HepG2 (cell line): ENCODE results near the gene ARHGDIA. TPM values are rescaled to one million over a fixed set of nuclear protein-coding genes. Genes with fewer than 3 reads are reported as not detected.

ENCODE experiments used
- ATF7-NPFF ChIP-seq: sonication (generic); formaldehyde crosslinking; IDR thresholded peaks from 2 replicates; pipeline ENCODE4 v1.8.1; 2023; ENCODE audit warnings: mild to moderate bottlenecking, low read depth, missing genetic modification reagents, moderate library complexity
- DDIT3 ChIP-seq: sonication (generic); formaldehyde crosslinking; IDR thresholded peaks from 2 replicates; pipeline ENCODE4 v1.4.0; 2020; ENCODE audit warnings: mild to moderate bottlenecking, missing genetic modification reagents
- GATAD1 ChIP-seq: IDR thresholded peaks from 2 replicates; pipeline ENCODE4 v1.6.1; 2016; ENCODE audit warnings: missing genetic modification reagents, missing compliant biosample characterization
- HCFC1 ChIP-seq: fragments of 150-350 bp; IDR thresholded peaks from 2 replicates; pipeline ENCODE4 v1.6.1; 2014; ENCODE audit warnings: low read depth, low read length
- IRF2 ChIP-seq: IDR thresholded peaks from 2 replicates; pipeline ENCODE4 v1.6.1; 2018; ENCODE audit warnings: missing genetic modification reagents, missing compliant biosample characterization
- LBX2 ChIP-seq: sonication (generic); formaldehyde crosslinking; IDR thresholded peaks from 2 replicates; pipeline ENCODE4 v1.5.0; 2020; ENCODE audit warnings: missing genetic modification reagents, mild to moderate bottlenecking, borderline replicate concordance
- MYC ChIP-seq: sonication (generic); formaldehyde crosslinking; IDR thresholded peaks from 2 replicates; pipeline ENCODE4 v1.9.0; 2021; ENCODE audit warnings: missing genetic modification reagents, borderline replicate concordance
- NFAT5 ChIP-seq: sonication (generic); formaldehyde crosslinking; IDR thresholded peaks from 2 replicates; pipeline ENCODE4 v1.4.0; 2020; ENCODE audit warnings: missing genetic modification reagents
- NFYC ChIP-seq: IDR thresholded peaks from 2 replicates; pipeline ENCODE4 v1.6.1; 2016; ENCODE audit warnings: missing genetic modification reagents, missing compliant biosample characterization
- THYN1 ChIP-seq: sonication (generic); formaldehyde crosslinking; IDR thresholded peaks from 2 replicates; pipeline ENCODE4 v1.8.1; 2023; ENCODE audit warnings: low read depth, mild to moderate bottlenecking, moderate library complexity, missing genetic modification reagents, borderline replicate concordance
- ZBTB39 ChIP-seq: sonication (generic); formaldehyde crosslinking; IDR thresholded peaks from 2 replicates; pipeline ENCODE4 v1.5.0; 2020; ENCODE audit warnings: missing genetic modification reagents
- ZHX1 ChIP-seq: sonication (generic); formaldehyde crosslinking; IDR thresholded peaks from 2 replicates; pipeline ENCODE4 v1.8.1; 2022; ENCODE audit warnings: low read depth, mild to moderate bottlenecking, missing genetic modification reagents
- ZMYM3 ChIP-seq: sonication (generic); formaldehyde crosslinking; IDR thresholded peaks from 2 replicates; pipeline ENCODE4 v1.5.1; 2020; ENCODE audit warnings: mild to moderate bottlenecking, missing genetic modification reagents
- ZNF367 ChIP-seq: sonication (generic); formaldehyde crosslinking; IDR thresholded peaks from 2 replicates; pipeline ENCODE4 v1.4.0; 2020; ENCODE audit warnings: missing genetic modification reagents, borderline replicate concordance
- ZNF547 ChIP-seq: sonication (generic); formaldehyde crosslinking; IDR thresholded peaks from 2 replicates; pipeline ENCODE4 v1.5.1; 2020; ENCODE audit warnings: mild to moderate bottlenecking, missing genetic modification reagents
- ZNF766 ChIP-seq: sonication (generic); formaldehyde crosslinking; IDR thresholded peaks from 2 replicates; pipeline ENCODE4 v1.5.0; 2020; ENCODE audit warnings: missing genetic modification reagents, borderline replicate concordance
- ZZZ3 ChIP-seq: sonication (generic); formaldehyde crosslinking; IDR thresholded peaks from 2 replicates; pipeline ENCODE4 v1.4.0; 2020; ENCODE audit warnings: missing genetic modification reagents, mild to moderate bottlenecking, borderline replicate concordance
- polyA plus RNA-seq, 8 experiments: library from polyadenylated mRNA; depleted of rRNA in 3 of 8; stranded (reverse) in 7 of 8; unstranded in 1 of 8; fragments of >200 nt; fragmentation: Illumina TruSeq in 4 of 8; extraction: Trizol in 4 of 8; gene quantifications; 2 replicates each; pipeline versions ENCODE4 v1.2.1 to v1.2.3, GENCODE V29; 2011 to 2016; ENCODE audit warnings: low read depth in 4 of 8, missing spikeins in 1 of 8, mixed read lengths in 1 of 8; ENCODE audit not compliant: insufficient read depth in 1 of 8
- total RNA-seq, 5 experiments: library from RNA; depleted of rRNA; stranded (reverse); fragments of >200 nt; fragmentation: Illumina TruSeq; extraction: Trizol; gene quantifications; 2 replicates each; pipeline ENCODE4 v1.2.3, GENCODE V29; 2016; ENCODE audit warnings: low read depth in 1 of 5

Gene ARHGDIA
- total and polyA plus RNA-seq, 2 of the 13 experiments (the other 11 are each of a cell fraction or from before 2014, with no cell fraction given) = 40.0 to 64.0 TPM

- TF ChIP-seq ZBTB39 (CRISPR knock-in tag) (no peak), THYN1 (CRISPR knock-in tag) (no peak), ZNF766 (CRISPR knock-in tag) (no peak), ZMYM3 (CRISPR knock-in tag) (no peak), GATAD1 (0 out of 2 replicates have a peak, but pooled peaks have one; percentile 2), DDIT3 (CRISPR knock-in tag) (no peak), NFYC (CRISPR knock-in tag) (no peak), MYC (CRISPR knock-in tag) (peak; percentile 43; the same call in 1 of the 2 replicates), ZHX1 (CRISPR knock-in tag) (0 out of 2 replicates have a peak, but pooled peaks have one; percentile 30), ZNF367 (no peak), NFAT5 (CRISPR knock-in tag) (no peak), HCFC1 (no peak), LBX2 (CRISPR knock-in tag) (no peak), ZZZ3 (CRISPR knock-in tag) (no peak), ATF7-NPFF (CRISPR knock-in tag) (no peak), ZNF547 (CRISPR knock-in tag) (no peak), IRF2 (CRISPR knock-in tag) (no peak)
These were observed 37.0 kb downstream of the ARHGDIA start (continued) for GRCh38 chr17:81833921-81834830.
